ENCODE data around the gene CD1B.

- no peak for TF ChIP-seq CTCF (IDR thresholded peaks at IDR 0.05)
- TF ChIP-seq POLR2A (IDR thresholded peaks at IDR 0.05) = no peak
These were observed 3.3 kb upstream of the CD1B start for GRCh38 chr1:158334526-158335212.
